H1 (cell line): ENCODE results near the gene GRAMD4. TPM values are rescaled to one million over a fixed set of nuclear protein-coding genes. Genes with fewer than 3 reads are reported as not detected.

ENCODE experiments used
- CTCF ChIA-PET: fragments of 300-600 bp; sonication (Branson Sonifier 250); formaldehyde crosslinking; loops from one replicate; lab custom pipeline; 2021; ENCODE audit not compliant: partially characterized antibody; lab: Charles Lee
- POLR2A ChIA-PET: fragments of 300-600 bp; sonication (Branson Sonifier 250); formaldehyde crosslinking; loops from one replicate; lab custom pipeline; 2021; ENCODE audit warnings: inconsistent platforms; ENCODE audit not compliant: partially characterized antibody; lab: Charles Lee
- DNase-seq, 2 experiments: peaks; one replicate each; pipeline versions ENCODE4 v3.0.0 to v3.0.0-alpha.2; 2010 to 2022; ENCODE audit warnings: low spot score in 2 of 2, low read depth in 1 of 2, mixed read lengths in 1 of 2
- FAIRE-seq: peaks from 2 replicates; lab custom pipeline; 2011; peaks lifted over from hg19 to GRCh38; lab: Jason Lieb, UNC
- H2AFZ ChIP-seq: 2 replicates; pipeline ENCODE4 v1.8.1; 2012; ENCODE audit warnings: low read length, inconsistent platforms
- H2AK5ac ChIP-seq: 2 replicates; pipeline ENCODE4 v1.6.1; 2013; ENCODE audit warnings: low read depth, low read length
- H2BK120ac ChIP-seq: replicated peaks from 2 replicates; pipeline ENCODE3; 2013; ENCODE audit warnings: low read depth, low read length, inconsistent platforms
- H2BK12ac ChIP-seq: 2 replicates; pipeline ENCODE4 v1.6.1; 2013; ENCODE audit warnings: low read depth, low read length
- H2BK15ac ChIP-seq: 2 replicates; pipeline ENCODE4 v1.6.1; 2013; ENCODE audit warnings: low read length
- H2BK20ac ChIP-seq: 2 replicates; pipeline ENCODE4 v1.6.1; 2013; ENCODE audit warnings: low read length
- H2BK5ac ChIP-seq: 2 replicates; pipeline ENCODE4 v1.6.1; 2013; ENCODE audit warnings: low read depth, low read length
- H3K14ac ChIP-seq: 2 replicates; pipeline ENCODE4 v1.6.1; 2013; ENCODE audit warnings: inconsistent platforms; ENCODE audit not compliant: insufficient read length
- H3K18ac ChIP-seq: 2 replicates; pipeline ENCODE4 v1.6.1; 2013; ENCODE audit warnings: low read length; ENCODE audit errors: extremely low read depth
- H3K23ac ChIP-seq: 2 replicates; pipeline ENCODE4 v1.6.1; 2013; ENCODE audit warnings: inconsistent platforms; ENCODE audit not compliant: insufficient read length
- H3K23me2 ChIP-seq: 2 replicates; pipeline ENCODE4 v1.6.1; 2013; ENCODE audit warnings: low read depth, low read length
- H3K27ac ChIP-seq: 2 replicates; pipeline ENCODE4 v1.6.1; 2011; ENCODE audit warnings: low read depth, low read length, inconsistent platforms
- H3K27me3 ChIP-seq, 4 experiments: replicated peaks in 1 of 4; 1 replicate in 1 of 4; 2 replicates in 3 of 4; pipeline versions ENCODE4 v1.6.1 to v1.8.1; 2011 to 2013; ENCODE audit warnings: low read length in 3 of 4, mild to moderate bottlenecking in 3 of 4, inconsistent platforms in 2 of 4, mixed read lengths in 2 of 4, moderate library complexity in 1 of 4; ENCODE audit not compliant: control insufficient read depth in 3 of 4, insufficient read depth in 3 of 4; ENCODE audit errors: extremely low read depth in 1 of 4
- H3K36me3 ChIP-seq, 4 experiments: 2 replicates each; pipeline versions ENCODE4 v1.6.1 to v1.8.1; 2011 to 2013; ENCODE audit warnings: mild to moderate bottlenecking in 4 of 4, low read length in 3 of 4, moderate library complexity in 2 of 4, control low read depth in 1 of 4, inconsistent platforms in 1 of 4; ENCODE audit not compliant: insufficient read depth in 4 of 4, control insufficient read depth in 2 of 4
- H3K4ac ChIP-seq: replicated peaks from 2 replicates; pipeline ENCODE3; 2013; ENCODE audit warnings: low read length, low read depth, mixed read lengths, inconsistent platforms; ENCODE audit not compliant: insufficient read length
- H3K4me1 ChIP-seq, 4 experiments: replicated peaks in 1 of 4; 1 replicate in 1 of 4; 2 replicates in 3 of 4; pipeline versions ENCODE4 v1.6.1 to v1.8.1; 2011 to 2013; ENCODE audit warnings: low read length in 3 of 4, inconsistent platforms in 2 of 4, mixed read lengths in 1 of 4; ENCODE audit not compliant: insufficient read depth in 4 of 4, control insufficient read depth in 3 of 4
- H3K4me2 ChIP-seq, 2 experiments: 2 replicates each; pipeline versions ENCODE4 v1.6.1 to v1.8.1; 2011 to 2013; ENCODE audit warnings: low read depth in 2 of 2, low read length in 2 of 2, control low read depth in 1 of 2, inconsistent platforms in 1 of 2, mild to moderate bottlenecking in 1 of 2; ENCODE audit not compliant: insufficient read depth in 1 of 2
- H3K4me3 ChIP-seq, 4 experiments: fragments of 200-600, 300-600 bp in 1 of 4; sonication (generic), shearing (Covaris generic), sonication (Bioruptor Twin) in 1 of 4; 2 replicates each; pipeline versions ENCODE4 v1.5.1 to v1.8.1; 2011 to 2016; ENCODE audit warnings: low read length in 4 of 4, low read depth in 3 of 4, control low read depth in 2 of 4, inconsistent platforms in 2 of 4, mild to moderate bottlenecking in 2 of 4, mixed read lengths in 1 of 4, moderate library complexity in 1 of 4; ENCODE audit not compliant: insufficient read depth in 2 of 4; ENCODE audit errors: extremely low read depth in 1 of 4
- H3K56ac ChIP-seq: replicated peaks from 2 replicates; pipeline ENCODE3; 2013; ENCODE audit warnings: low read depth, mild to moderate bottlenecking, mixed read lengths, low read length, inconsistent platforms; ENCODE audit not compliant: insufficient read length
- H3K79me1 ChIP-seq: 2 replicates; pipeline ENCODE4 v1.6.1; 2013; ENCODE audit warnings: low read depth, low read length, control low read depth
- H3K79me2 ChIP-seq, 2 experiments: 2 replicates each; pipeline versions ENCODE4 v1.6.1 to v1.8.1; 2012 to 2013; ENCODE audit warnings: low read length in 2 of 2, mild to moderate bottlenecking in 2 of 2, inconsistent platforms in 1 of 2; ENCODE audit not compliant: insufficient read depth in 2 of 2, control insufficient read depth in 1 of 2
- H3K9ac ChIP-seq, 4 experiments: replicated peaks in 1 of 4; 1 replicate in 1 of 4; 2 replicates in 3 of 4; pipeline versions ENCODE4 v1.6.1 to v1.8.1; 2011 to 2013; ENCODE audit warnings: low read depth in 3 of 4, low read length in 3 of 4, control low read depth in 2 of 4, mild to moderate bottlenecking in 2 of 4, moderate library complexity in 2 of 4, inconsistent platforms in 1 of 4; ENCODE audit errors: extremely low read depth in 1 of 4
- H3K9me3 ChIP-seq, 2 experiments: 2 replicates each; pipeline versions ENCODE4 v1.6.1 to v1.8.1; 2012 to 2013; ENCODE audit warnings: mild to moderate bottlenecking in 2 of 2, moderate library complexity in 2 of 2, control low read depth in 1 of 2, inconsistent platforms in 1 of 2, low read depth in 1 of 2, low read length in 1 of 2, mixed read lengths in 1 of 2; ENCODE audit not compliant: insufficient read depth in 2 of 2
- H4K20me1 ChIP-seq, 2 experiments: replicated peaks in 1 of 2; 2 replicates each; pipeline versions ENCODE3 to v1.8.1; 2011 to 2013; ENCODE audit warnings: inconsistent platforms in 2 of 2, low read length in 2 of 2, mild to moderate bottlenecking in 1 of 2; ENCODE audit not compliant: insufficient read depth in 2 of 2, control insufficient read depth in 1 of 2
- H4K5ac ChIP-seq: 2 replicates; pipeline ENCODE4 v1.6.1; 2013; ENCODE audit warnings: low read length, low read depth, mixed read lengths, inconsistent platforms; ENCODE audit not compliant: insufficient read length
- H4K8ac ChIP-seq: 2 replicates; pipeline ENCODE4 v1.8.0; 2013; ENCODE audit warnings: mild to moderate bottlenecking, moderate library complexity, low read length, inconsistent platforms; ENCODE audit not compliant: insufficient read depth; ENCODE audit errors: extremely low read depth
- H4K91ac ChIP-seq: replicated peaks from 2 replicates; pipeline ENCODE3; 2013; ENCODE audit warnings: low read length, mixed read lengths, inconsistent platforms; ENCODE audit not compliant: insufficient read length
- PHF8 ChIP-seq: fragments of 200-600 bp; sonication (generic); conservative IDR thresholded peaks from 2 replicates; pipeline ENCODE4 v1.7.1; 2012; ENCODE audit warnings: low read depth, mild to moderate bottlenecking, inconsistent platforms, low read length, moderate library complexity
- SUZ12 ChIP-seq: fragments of 200-600 bp; sonication (generic); IDR thresholded peaks from 2 replicates; pipeline ENCODE4 v1.6.1; 2012; ENCODE audit warnings: mild to moderate bottlenecking, inconsistent platforms, low read length, moderate library complexity, mixed read lengths
- WGBS, 2 experiments: shearing (Covaris generic) in 1 of 2; methylation state at CpG; one replicate each; pipeline versions ENCODE4 v1.1.6 to v1.1.7; 2013 to 2015; ENCODE audit warnings: low lambda C conversion rate in 2 of 2, mixed read lengths in 2 of 2, inconsistent platforms in 1 of 2, low coverage in 1 of 2, missing lambda C conversion rate in 1 of 2; ENCODE audit not compliant: insufficient replicate concordance in 2 of 2, insufficient coverage in 1 of 2, insufficient read length in 1 of 2; ENCODE audit errors: extremely low coverage in 1 of 2, missing lambda C conversion rate in 1 of 2; 5-methylcytosine and 5-hydroxymethylcytosine counted together
- polyA plus RNA-seq, 7 experiments: library from polyadenylated mRNA; depleted of rRNA in 3 of 7; stranded (reverse) in 5 of 7; unstranded in 2 of 7; fragments of >200 nt in 5 of 7; fragments of 200-250 nt in 2 of 7; gene quantifications; 1 replicate in 5 of 7; 2 replicates in 1 of 7; 4 replicates in 1 of 7; pipeline versions ENCODE4 v1.2.1 to v1.2.3, GENCODE V29; 2011 to 2013; ENCODE audit warnings: missing spikeins in 2 of 7, mixed read lengths in 2 of 7
- total RNA-seq: library from RNA; stranded (reverse); fragmentation: NEBNext Ultra II Directional; extraction: Animal tissue kit (Norgen Biotek cat#: 25700); gene quantifications from 2 replicates; pipeline ENCODE4 v1.2.1, GENCODE V29; 2021
- TF ChIP-seq, protein P1 (sequence below), 3 experiments: IDR thresholded peaks; 1 replicate in 2 of 3; 2 replicates in 1 of 3; pipeline versions ENCODE4 v1.5.1 to v1.6.1; 2011; ENCODE audit warnings: low read length in 3 of 3, mild to moderate bottlenecking in 3 of 3, inconsistent platforms in 2 of 3, low read depth in 1 of 3, moderate library complexity in 1 of 3; ENCODE audit not compliant: insufficient read depth in 1 of 3; ENCODE audit errors: control extremely low read depth in 1 of 3

The GRAMD4 gene
- total and polyA plus RNA-seq, 2 of the 8 experiments (the other 6 are each of a cell fraction or from before 2014, with no cell fraction given), result 7.9 to 25.6 TPM

GRCh38 chr22:46583571-46583970 is 36.6 kb upstream of the GRAMD4 start:
- no peak overlapping the region for H2BK15ac ChIP-seq
- no peak overlapping the region for H2BK120ac ChIP-seq
- TF ChIP-seq PHF8 (no peak), SUZ12 (no peak)
- TF ChIP-seq, protein P1, sequence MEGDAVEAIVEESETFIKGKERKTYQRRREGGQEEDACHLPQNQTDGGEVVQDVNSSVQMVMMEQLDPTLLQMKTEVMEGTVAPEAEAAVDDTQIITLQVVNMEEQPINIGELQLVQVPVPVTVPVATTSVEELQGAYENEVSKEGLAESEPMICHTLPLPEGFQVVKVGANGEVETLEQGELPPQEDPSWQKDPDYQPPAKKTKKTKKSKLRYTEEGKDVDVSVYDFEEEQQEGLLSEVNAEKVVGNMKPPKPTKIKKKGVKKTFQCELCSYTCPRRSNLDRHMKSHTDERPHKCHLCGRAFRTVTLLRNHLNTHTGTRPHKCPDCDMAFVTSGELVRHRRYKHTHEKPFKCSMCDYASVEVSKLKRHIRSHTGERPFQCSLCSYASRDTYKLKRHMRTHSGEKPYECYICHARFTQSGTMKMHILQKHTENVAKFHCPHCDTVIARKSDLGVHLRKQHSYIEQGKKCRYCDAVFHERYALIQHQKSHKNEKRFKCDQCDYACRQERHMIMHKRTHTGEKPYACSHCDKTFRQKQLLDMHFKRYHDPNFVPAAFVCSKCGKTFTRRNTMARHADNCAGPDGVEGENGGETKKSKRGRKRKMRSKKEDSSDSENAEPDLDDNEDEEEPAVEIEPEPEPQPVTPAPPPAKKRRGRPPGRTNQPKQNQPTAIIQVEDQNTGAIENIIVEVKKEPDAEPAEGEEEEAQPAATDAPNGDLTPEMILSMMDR (IDR thresholded peaks at IDR 0.05; ENCODE audit: control extremely low read depth in 1 of 3, insufficient read depth in 1 of 3, low read depth in 1 of 3, low read length in 3 of 3), result no peak

More at GRCh38 chr22:46583571-46583970, 36.6 kb upstream of the GRAMD4 start:
- H4K5ac ChIP-seq, result no peak overlapping the region
- H3K4me3 ChIP-seq, result no peak overlapping the region
- CTCF ChIA-PET, result interaction anchor here (1.4 kb wide), 1 partner anchor 87 kb away, joined by 3 read pairs; no protein-coding TSS in a partner anchor
- no peaks in the 10 kb centered on the region for H3K9me3 ChIP-seq
- no peak overlapping the region for H3K18ac ChIP-seq
- DNase-seq (no peak), FAIRE-seq (no peak)
- 94% methylated on average over 11 of the region's 11 CpGs; no CpG with 5 or more reads in 1 of the 2 experiments for WGBS, 2 experiments
- no peak overlapping the region for H3K4me2 ChIP-seq
- H3K79me2 ChIP-seq, result peaks cover 0 to 6% of the 10 kb centered on the region in 2 experiments; a peak in 1 of 4 replicates
- H4K91ac ChIP-seq, result no peak overlapping the region
- no peak overlapping the region for H3K9ac ChIP-seq
- no peak overlapping the region for H2AFZ ChIP-seq
- no peak overlapping the region for H3K14ac ChIP-seq
- H2BK20ac ChIP-seq, result 0 out of 2 replicates have a peak overlapping the region, but pooled peaks have one; percentile 27
- H3K4me1 ChIP-seq, result peaks cover 0 to 27% (median 11%) of the 10 kb centered on the region in 4 experiments; a peak in 6 of 7 replicates
- H3K27ac ChIP-seq, result no peak overlapping the region
- no peak overlapping the region for H2BK5ac ChIP-seq
- no peaks in the 10 kb centered on the region for H3K36me3 ChIP-seq
- H2BK12ac ChIP-seq, result no peak overlapping the region
- H3K56ac ChIP-seq, result no peak overlapping the region
- H4K8ac ChIP-seq, result no peak overlapping the region
- H3K27me3 ChIP-seq, result no peaks in the 10 kb centered on the region
- H2AK5ac ChIP-seq, result no peak overlapping the region
- POLR2A ChIA-PET, result no interaction called here
- no peaks in the 10 kb centered on the region for H3K23me2 ChIP-seq
- no peak overlapping the region for H3K23ac ChIP-seq
- H4K20me1 ChIP-seq, result peaks cover 1 to 17% of the 10 kb centered on the region in 2 experiments
- peaks cover 12% of the 10 kb centered on the region for H3K79me1 ChIP-seq
- H3K4ac ChIP-seq, result no peak overlapping the region
